Stomach (tissue), 9 donors: Measurements from ENCODE around the gene SDC3. TPM values are rescaled to one million over a fixed set of nuclear protein-coding genes. Genes with fewer than 3 reads are reported as not detected.
"Not testable (repeated sequence)": the region's sequence is repeated elsewhere in the genome, so short reads cannot be mapped to it uniquely, and the experiment has no call there.

ENCODE experiments used
- DNase-seq, 2 donors: peaks; one replicate each; pipeline versions ENCODE4 v3.0.0 to v3.0.0-alpha.2; 2013 to 2019
- H3K27ac ChIP-seq, 5 donors: fragments of 200-600 bp in 4 of 5; sonication (generic) in 4 of 5; one replicate each; pipeline ENCODE4 v1.5.1; 2013 to 2019; ENCODE audit warnings: mild to moderate bottlenecking in 1 of 5, moderate library complexity in 1 of 5
- H3K27me3 ChIP-seq, 3 donors: fragments of 200-600 bp; sonication (generic); one replicate each; pipeline ENCODE4 v1.5.1; 2017 to 2019; ENCODE audit warnings: mixed run types in 1 of 3
- H3K36me3 ChIP-seq, 4 donors: fragments of 200-600 bp; sonication (generic); 1 replicate in 3 of 4; 2 replicates in 1 of 4; pipeline ENCODE4 v1.5.1; 2016 to 2019
- H3K4me1 ChIP-seq, 4 donors: fragments of 200-600 bp; sonication (generic); one replicate each; pipeline ENCODE4 v1.5.1; 2016 to 2019
- H3K4me3 ChIP-seq, 4 donors: fragments of 200-600 bp; sonication (generic) in 3 of 4; one replicate each; pipeline ENCODE4 v1.5.1; 2016 to 2019; ENCODE audit warnings: mild to moderate bottlenecking in 1 of 4
- H3K9me3 ChIP-seq, 4 donors: fragments of 200-600 bp; sonication (generic); one replicate each; pipeline ENCODE4 v1.5.1; 2016 to 2019
- EP300 ChIP-seq: sonication (generic); formaldehyde crosslinking; IDR thresholded peaks from one replicate; pipeline ENCODE4 v1.6.1; 2017; ENCODE audit warnings: antibody characterized with exemption
- POLR2A ChIP-seq, 4 donors: fragments of 450-650 bp; IDR thresholded peaks; one replicate each; pipeline ENCODE4 v1.6.1; 2016; ENCODE audit warnings: antibody characterized with exemption in 4 of 4, control low read depth in 2 of 4, mild to moderate bottlenecking in 1 of 4, moderate library complexity in 1 of 4
- POLR2AphosphoS5 ChIP-seq, 3 donors: sonication (generic); formaldehyde crosslinking; IDR thresholded peaks; one replicate each; pipeline ENCODE4 v1.6.1; 2016; ENCODE audit warnings: antibody characterized with exemption in 3 of 3
- WGBS, 5 donors: extraction: QIAGEN DNeasy Blood & Tissue Kit in 3 of 5; methylation state at CpG; one replicate each; pipeline versions ENCODE4 v1.1.5 to v1.1.7; 2013 to 2018; 5-methylcytosine and 5-hydroxymethylcytosine counted together
- intact Hi-C: fragments of 100-400 bp; cut with DNase I; formaldehyde crosslinking; loops from one replicate; pipeline ENCODE4 v1.15.1; 2023; ENCODE audit warnings: low total_unique reads
- polyA plus RNA-seq, 3 donors: library from polyadenylated mRNA; stranded (reverse); fragments of 200-250 nt; gene quantifications; one replicate each; pipeline ENCODE4 v1.2.3, GENCODE V29; 2013
- total RNA-seq, 5 donors: library from RNA; depleted of rRNA; stranded (reverse); fragments of >200 nt; gene quantifications; one replicate each; pipeline versions ENCODE4 v1.1.0 to v1.2.3, GENCODE V29; 2014 to 2016
- TF ChIP-seq, protein P1 (sequence below), 7 experiments: fragments of 450-650 bp in 4 of 7; fragments of 200-600 bp in 3 of 7; sonication (generic) in 3 of 7; IDR thresholded peaks; one replicate each; pipeline ENCODE4 v1.5.1; 2016 to 2019; ENCODE audit warnings: antibody characterized with exemption in 7 of 7, control low read depth in 2 of 7, mild to moderate bottlenecking in 1 of 7
- donor health status: healthy with polysubstance abuse.
- donor health status: Bipolar disorder and iron deficiency.
- donor health status: healthy.

The SDC3 gene
- total and polyA plus RNA-seq, 8 donors, result 0.58 to 47.2 (median 15.2) TPM

DNA sequence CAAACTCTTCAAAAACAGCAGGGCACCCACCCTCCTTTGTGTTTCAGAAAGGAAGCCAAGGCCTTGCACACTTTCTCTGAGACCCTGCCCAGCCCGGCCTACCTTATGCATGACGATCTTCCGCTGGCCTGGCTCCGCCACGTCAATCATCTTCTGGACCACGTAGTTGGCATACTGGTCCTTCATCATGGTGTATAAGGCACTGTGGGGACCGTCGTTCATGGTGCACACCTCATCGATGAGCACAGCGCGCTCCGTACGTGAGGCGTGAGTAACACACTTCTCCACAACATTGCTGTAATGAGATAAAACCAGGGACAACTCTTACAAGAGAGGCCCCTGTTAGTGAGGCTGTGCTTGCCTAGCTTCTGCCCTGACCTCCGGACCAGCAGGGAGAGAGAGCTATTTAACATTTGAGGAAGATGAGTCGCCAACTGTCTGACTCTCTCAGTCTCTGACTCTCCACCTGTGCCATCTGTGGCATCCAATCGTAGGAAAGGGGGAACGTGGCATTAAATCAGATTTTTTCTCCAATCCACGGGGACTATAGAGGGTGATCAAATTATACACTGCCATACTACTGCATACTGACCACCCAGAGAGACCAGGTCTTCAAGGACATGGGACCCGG lies 28.1 kb upstream of the SDC3 start:
- Histone ChIP-seq H3K36me3 (peaks cover 68 to 95% (median 94%) of the 10 kb centered on the region in 4 donors), H3K4me3 (no peak overlapping the region), H3K4me1 (no peaks in the 10 kb centered on the region), H3K27ac (no peak overlapping the region), H3K27me3 (no peaks in the 10 kb centered on the region), H3K9me3 (no peaks in the 10 kb centered on the region)
- intact Hi-C loops, result no loop called here
- 92 to 94% (median 93%) methylated on average over 20 of the region's 20 CpGs for whole genome bisulfite sequencing, 5 donors
- TF ChIP-seq, protein P1, sequence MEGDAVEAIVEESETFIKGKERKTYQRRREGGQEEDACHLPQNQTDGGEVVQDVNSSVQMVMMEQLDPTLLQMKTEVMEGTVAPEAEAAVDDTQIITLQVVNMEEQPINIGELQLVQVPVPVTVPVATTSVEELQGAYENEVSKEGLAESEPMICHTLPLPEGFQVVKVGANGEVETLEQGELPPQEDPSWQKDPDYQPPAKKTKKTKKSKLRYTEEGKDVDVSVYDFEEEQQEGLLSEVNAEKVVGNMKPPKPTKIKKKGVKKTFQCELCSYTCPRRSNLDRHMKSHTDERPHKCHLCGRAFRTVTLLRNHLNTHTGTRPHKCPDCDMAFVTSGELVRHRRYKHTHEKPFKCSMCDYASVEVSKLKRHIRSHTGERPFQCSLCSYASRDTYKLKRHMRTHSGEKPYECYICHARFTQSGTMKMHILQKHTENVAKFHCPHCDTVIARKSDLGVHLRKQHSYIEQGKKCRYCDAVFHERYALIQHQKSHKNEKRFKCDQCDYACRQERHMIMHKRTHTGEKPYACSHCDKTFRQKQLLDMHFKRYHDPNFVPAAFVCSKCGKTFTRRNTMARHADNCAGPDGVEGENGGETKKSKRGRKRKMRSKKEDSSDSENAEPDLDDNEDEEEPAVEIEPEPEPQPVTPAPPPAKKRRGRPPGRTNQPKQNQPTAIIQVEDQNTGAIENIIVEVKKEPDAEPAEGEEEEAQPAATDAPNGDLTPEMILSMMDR (IDR thresholded peaks at IDR 0.05), result no peak
- TF ChIP-seq EP300 (no peak), POLR2A (IDR thresholded peaks at IDR 0.05) (no peak), POLR2AphosphoS5 (IDR thresholded peaks at IDR 0.05) (no peak)
- no peak for DNase-seq

DNA sequence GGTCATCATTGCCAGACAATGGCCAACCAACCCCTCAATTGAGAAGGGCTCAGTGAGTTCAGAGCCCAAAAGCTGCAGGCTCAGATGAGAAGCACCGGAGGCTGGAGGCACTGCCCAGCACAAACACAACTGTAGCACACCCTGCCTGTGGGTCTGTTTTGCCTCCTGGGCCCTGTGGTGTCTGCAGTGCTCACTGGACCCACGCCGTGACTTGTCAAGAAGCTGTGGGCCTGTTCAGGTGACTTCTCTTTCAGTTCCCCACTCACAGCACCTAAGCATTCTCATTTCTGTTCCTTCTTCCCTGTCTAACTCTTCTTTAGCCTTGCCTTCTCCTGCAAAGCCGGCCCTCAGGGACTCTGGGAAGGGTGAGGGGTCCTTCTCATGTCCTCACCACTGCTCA lies 27.2 kb upstream of the SDC3 start:
- intact Hi-C loops, DNase-seq: not testable (repeated sequence)
- peaks cover 65 to 95% (median 94%) of the 10 kb centered on the region in 4 donors for H3K36me3 ChIP-seq

DNA sequence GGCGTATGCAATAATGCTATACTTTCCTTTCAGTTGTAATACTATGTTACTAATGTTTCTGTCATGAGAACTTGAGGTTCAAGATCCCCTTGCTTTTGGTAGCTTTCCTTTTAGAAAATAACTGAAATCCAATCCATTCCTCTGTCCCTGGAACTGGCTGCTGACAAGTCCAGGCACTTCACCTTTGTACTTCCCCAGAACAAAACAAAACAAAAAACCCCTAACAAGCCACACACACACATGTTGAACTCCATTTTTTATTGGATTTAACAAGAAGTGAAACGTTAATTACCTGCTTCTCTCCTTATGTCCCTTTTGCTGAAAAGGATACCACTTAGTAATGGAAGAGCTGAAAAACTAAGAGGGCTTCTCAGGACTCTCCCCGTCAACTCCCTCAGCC lies 26.1 kb upstream of the SDC3 start:
- Histone ChIP-seq H3K9me3 (no peaks in the 10 kb centered on the region), H3K4me3 (no peak overlapping the region), H3K27me3 (no peaks in the 10 kb centered on the region), H3K36me3 (peaks cover 55 to 87% (median 85%) of the 10 kb centered on the region in 4 donors), H3K27ac (no peak overlapping the region), H3K4me1 (no peaks in the 10 kb centered on the region)
- no peak for DNase-seq
- intact Hi-C loops, result no loop called here
- no peak for TF ChIP-seq POLR2AphosphoS5 (IDR thresholded peaks at IDR 0.05)
- TF ChIP-seq EP300, result no peak
- no peak for TF ChIP-seq POLR2A (IDR thresholded peaks at IDR 0.05)
- TF ChIP-seq, protein P1 (IDR thresholded peaks at IDR 0.05), result no peak
- WGBS, 5 donors, result 71 to 86% (median 76%) methylated on average over 3 of the region's 3 CpGs

More for the DNA sequence above, 27.2 kb upstream of the SDC3 start:
- H3K27ac ChIP-seq, H3K27me3 ChIP-seq, H3K4me1 ChIP-seq, H3K4me3 ChIP-seq, H3K9me3 ChIP-seq: not testable (repeated sequence)
- WGBS, 5 donors, result no CpG with 5 or more reads among the region's 4 CpGs

DNA sequence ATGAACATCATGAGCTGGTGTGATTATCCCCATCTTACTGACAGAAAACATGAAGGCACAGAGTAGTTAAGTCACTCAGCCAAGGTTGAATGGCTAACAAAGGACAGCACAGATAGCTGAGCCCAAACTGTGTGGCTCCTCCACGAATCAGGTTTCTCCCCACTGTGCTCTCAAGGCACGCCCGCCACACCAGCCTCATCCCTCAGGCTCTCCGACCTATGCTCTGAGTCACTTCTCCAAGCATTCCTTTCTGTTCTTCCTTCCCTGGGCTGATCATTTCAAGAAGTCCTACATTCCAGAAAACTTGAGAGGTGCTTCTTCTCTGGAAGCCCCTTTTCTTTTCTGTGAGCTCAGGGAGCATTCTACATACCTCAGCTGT lies 25.3 kb upstream of the SDC3 start:
- Histone ChIP-seq H3K36me3 (peaks cover 47 to 79% (median 78%) of the 10 kb centered on the region in 4 donors), H3K9me3 (no peaks in the 10 kb centered on the region), H3K27ac (no peak overlapping the region), H3K4me1 (no peaks in the 10 kb centered on the region), H3K27me3 (no peaks in the 10 kb centered on the region), H3K4me3 (no peak overlapping the region)
- TF ChIP-seq POLR2AphosphoS5 (IDR thresholded peaks at IDR 0.05), result no peak
- no peak for TF ChIP-seq EP300
- no peak for TF ChIP-seq POLR2A (IDR thresholded peaks at IDR 0.05)
- TF ChIP-seq, protein P1 (IDR thresholded peaks at IDR 0.05), result no peak
- DNase-seq, result no peak
- intact Hi-C loops, result no loop called here
- 68 to 87% (median 83%) methylated on average over 4 of the region's 4 CpGs for WGBS, 5 donors

DNA sequence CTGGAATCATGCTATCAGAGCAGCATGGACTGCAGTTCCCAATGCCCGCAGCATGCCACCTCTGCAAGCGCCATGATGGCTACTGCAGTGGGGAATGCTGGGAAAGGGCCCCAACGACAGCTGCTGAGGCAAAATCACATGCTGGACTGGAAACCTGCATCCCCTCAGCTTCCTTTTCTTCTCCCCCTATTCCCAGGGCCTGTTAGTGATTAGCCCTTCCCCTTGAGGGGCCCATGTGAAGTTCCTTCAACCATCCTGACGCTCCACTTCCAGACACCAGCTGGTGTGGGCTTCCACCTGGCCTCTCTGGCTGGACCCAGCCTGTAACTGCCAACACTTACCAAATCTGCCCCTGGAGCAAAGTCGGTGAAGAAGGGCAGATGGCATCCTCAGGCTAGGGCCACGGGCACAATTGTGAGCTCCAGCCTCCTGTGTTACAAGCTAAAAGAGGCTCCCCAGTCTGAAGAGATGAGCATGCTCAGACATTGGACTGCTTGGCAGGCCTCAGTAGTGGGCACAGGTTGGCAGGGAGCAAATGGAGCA lies 22.1 kb upstream of the SDC3 start:
- H3K4me3 ChIP-seq, result no peak overlapping the region
- no peak for DNase-seq
- H3K9me3 ChIP-seq, result no peaks in the 10 kb centered on the region
- no peaks in the 10 kb centered on the region for H3K27me3 ChIP-seq
- no peak overlapping the region for H3K27ac ChIP-seq
- 54 to 83% (median 77%) methylated on average over 6 of the region's 6 CpGs for WGBS, 5 donors
- intact Hi-C loops, result no loop called here
- H3K36me3 ChIP-seq, result peaks cover 27 to 50% (median 49%) of the 10 kb centered on the region in 4 donors
- H3K4me1 ChIP-seq, result no peaks in the 10 kb centered on the region
- TF ChIP-seq, protein P1 (IDR thresholded peaks at IDR 0.05), result no peak
- no peak for TF ChIP-seq POLR2AphosphoS5 (IDR thresholded peaks at IDR 0.05)
- TF ChIP-seq POLR2A (IDR thresholded peaks at IDR 0.05), result no peak
